HepG2 (cell line): ENCODE results near the gene CNTN4. TPM values are rescaled to one million over a fixed set of nuclear protein-coding genes. Genes with fewer than 3 reads are reported as not detected.

Experiments used
- ATAC-seq: fragments of 200-7000 bp; cut with Tn5 transposase; 3 replicates; pipeline ENCODE4 v1.9.1; 2020; ENCODE audit warnings: mild to moderate bottlenecking, moderate library complexity
- BruUV-seq: library from RNA; stranded (reverse); fragments of 400-500 nt; replicated peaks from 2 replicates; lab custom pipeline; 2021; lab: Mats Ljungman, UMichigan
- CTCF ChIA-PET: fragments of 300-600 bp; formaldehyde crosslinking; extraction: SDS; loops from one replicate; lab custom pipeline; 2021; ENCODE audit warnings: low total read pairs, inconsistent platforms, low intra/inter-chr PET ratio; lab: Yijun Ruan, JAX
- POLR2A ChIA-PET: fragments of 350-600 bp; sonication (Branson Sonifier 250); formaldehyde crosslinking; loops from one replicate; lab custom pipeline; 2020; ENCODE audit warnings: antibody characterized with exemption, inconsistent platforms; lab: Yijun Ruan, JAX
- DNase-seq: peaks from one replicate; pipeline ENCODE4 v3.0.0-alpha.2; 2015; ENCODE audit warnings: low spot score
- FAIRE-seq: peaks from 3 replicates; lab custom pipeline; 2011; peaks lifted over from hg19 to GRCh38; lab: Jason Lieb, UNC
- H2AFZ ChIP-seq: one replicate; pipeline ENCODE4 v1.6.1; 2011; ENCODE audit warnings: low read length, inconsistent platforms
- H3K27ac ChIP-seq: fragments of 300-600 bp; 3 replicates; pipeline ENCODE4 v1.8.0; 2011; ENCODE audit warnings: mixed run types, mild to moderate bottlenecking, mixed read lengths, low read length, inconsistent platforms; ENCODE audit not compliant: insufficient read depth; ENCODE audit errors: extremely low read length
- H3K27me3 ChIP-seq, 2 experiments: fragments of 200-600 bp in 1 of 2; 2 replicates in 1 of 2; 3 replicates in 1 of 2; pipeline versions ENCODE4 v1.6.0 to v1.8.0; 2011; ENCODE audit warnings: low read length in 2 of 2, mild to moderate bottlenecking in 2 of 2, moderate library complexity in 2 of 2, inconsistent platforms in 1 of 2; ENCODE audit not compliant: insufficient read depth in 2 of 2, control insufficient read depth in 1 of 2
- H3K36me3 ChIP-seq, 2 experiments: fragments of 200-600 bp in 1 of 2; replicated peaks in 1 of 2; 2 replicates in 1 of 2; 3 replicates in 1 of 2; pipeline versions ENCODE4 v1.5.1 to v1.8.0; 2011; ENCODE audit warnings: low read length in 2 of 2, inconsistent platforms in 1 of 2; ENCODE audit not compliant: insufficient read depth in 2 of 2, control insufficient read depth in 1 of 2
- H3K4me1 ChIP-seq: 2 replicates; pipeline ENCODE4 v1.5.1; 2012; ENCODE audit warnings: low read length, inconsistent platforms; ENCODE audit not compliant: insufficient read depth
- H3K4me2 ChIP-seq: 2 replicates; pipeline ENCODE4 v1.6.0; 2011; ENCODE audit warnings: low read depth, low read length, inconsistent platforms
- H3K4me3 ChIP-seq, 3 experiments: fragments of 200-600 bp in 1 of 3; sonication (generic), shearing (Covaris generic) in 1 of 3; replicated peaks in 1 of 3; 2 replicates each; pipeline ENCODE4 v1.5.1; 2011 to 2016; ENCODE audit warnings: low read length in 3 of 3, inconsistent platforms in 2 of 3, low read depth in 2 of 3, mild to moderate bottlenecking in 2 of 3, control low read depth in 1 of 3, mixed read lengths in 1 of 3; ENCODE audit not compliant: insufficient read depth in 1 of 3
- H3K79me2 ChIP-seq: one replicate; pipeline ENCODE4 v1.6.1; 2011; ENCODE audit warnings: low read length, inconsistent platforms; ENCODE audit not compliant: insufficient read depth
- H3K9ac ChIP-seq: 2 replicates; pipeline ENCODE4 v1.6.0; 2011; ENCODE audit warnings: mild to moderate bottlenecking, low read depth, low read length, inconsistent platforms; ENCODE audit not compliant: insufficient read depth
- H3K9me3 ChIP-seq: 2 replicates; pipeline ENCODE4 v1.5.1; 2012; ENCODE audit warnings: mild to moderate bottlenecking, low read length
- H4K20me1 ChIP-seq: 2 replicates; pipeline ENCODE4 v1.6.0; 2011; ENCODE audit warnings: inconsistent platforms, mild to moderate bottlenecking, low read length, moderate library complexity; ENCODE audit not compliant: insufficient read depth
- CCDC6 ChIP-seq: sonication (generic); formaldehyde crosslinking; IDR thresholded peaks from 2 replicates; pipeline ENCODE4 v1.8.1; 2022; ENCODE audit warnings: mild to moderate bottlenecking, missing genetic modification reagents, moderate library complexity
- GTF2F1 ChIP-seq: fragments of 150-350 bp; IDR thresholded peaks from 2 replicates; pipeline ENCODE4 v1.6.1; 2014; ENCODE audit warnings: low read length
- IRX3 ChIP-seq: sonication (generic); formaldehyde crosslinking; IDR thresholded peaks from 2 replicates; pipeline ENCODE4 v1.8.1; 2023; ENCODE audit warnings: mild to moderate bottlenecking, low read depth, missing genetic modification reagents, borderline replicate concordance
- SOX6 ChIP-seq, 2 experiments: fragments of 450-650 bp in 1 of 2; sonication (generic) in 1 of 2; formaldehyde crosslinking in 1 of 2; IDR thresholded peaks; 2 replicates each; pipeline versions ENCODE4 v1.4.0 to v1.6.1; 2017 to 2020; ENCODE audit warnings: antibody characterized with exemption in 1 of 2, mild to moderate bottlenecking in 1 of 2, missing genetic modification reagents in 1 of 2
- TBX2 ChIP-seq: sonication (generic); formaldehyde crosslinking; IDR thresholded peaks from 2 replicates; pipeline ENCODE4 v1.5.0; 2020; ENCODE audit warnings: missing genetic modification reagents, mild to moderate bottlenecking, borderline replicate concordance
- TCF7L2 ChIP-seq: IDR thresholded peaks from 2 replicates; pipeline ENCODE4 v1.6.1; 2011; ENCODE audit warnings: mild to moderate bottlenecking, low read depth, low read length, moderate library complexity
- ZBTB2 ChIP-seq: sonication (generic); formaldehyde crosslinking; IDR thresholded peaks from 2 replicates; pipeline ENCODE4 v1.8.0; 2022; ENCODE audit warnings: low read depth, missing genetic modification reagents
- ZBTB38 ChIP-seq: sonication (generic); formaldehyde crosslinking; IDR thresholded peaks from 2 replicates; pipeline ENCODE4 v1.5.1; 2020; ENCODE audit warnings: mild to moderate bottlenecking, missing genetic modification reagents
- ZBTB42 ChIP-seq: sonication (generic); formaldehyde crosslinking; IDR thresholded peaks from 2 replicates; pipeline ENCODE4 v1.5.0; 2020; ENCODE audit warnings: mild to moderate bottlenecking, missing genetic modification reagents
- ZNF234 ChIP-seq: sonication (generic); formaldehyde crosslinking; conservative IDR thresholded peaks from 2 replicates; pipeline ENCODE4 v1.5.1; 2020; ENCODE audit warnings: mild to moderate bottlenecking, missing genetic modification reagents
- ZNF282 ChIP-seq: fragments of 450-650 bp; IDR thresholded peaks from 2 replicates; pipeline ENCODE4 v1.6.1; 2018; ENCODE audit not compliant: partially characterized antibody
- ZNF598 ChIP-seq: sonication (generic); formaldehyde crosslinking; IDR thresholded peaks from 2 replicates; pipeline ENCODE4 v1.5.1; 2020; ENCODE audit warnings: mild to moderate bottlenecking, missing genetic modification reagents, borderline replicate concordance
- ZNF839 ChIP-seq: sonication (generic); formaldehyde crosslinking; IDR thresholded peaks from 2 replicates; pipeline ENCODE4 v1.4.0; 2020; ENCODE audit warnings: missing genetic modification reagents, mild to moderate bottlenecking, borderline replicate concordance
- ZNF878 ChIP-seq: sonication (generic); formaldehyde crosslinking; IDR thresholded peaks from 2 replicates; pipeline ENCODE4 v1.8.1; 2023; ENCODE audit warnings: mild to moderate bottlenecking, missing genetic modification reagents, moderate library complexity
- WGBS: methylation state at CpG from one replicate; pipeline ENCODE4 v1.1.6; 2017; ENCODE audit warnings: low lambda C conversion rate; 5-methylcytosine and 5-hydroxymethylcytosine counted together
- in situ Hi-C: cut with HindIII; loops from 2 replicates; pipeline ENCODE4 v1.10.0; 2017; ENCODE audit warnings: low pct_unique_long_range_greater_than_20kb; ENCODE audit not compliant: extremely low pct_ligation_motif_present
- intact Hi-C: fragments of 100-400 bp; cut with micrococcal nuclease; formaldehyde crosslinking; loops from one replicate; pipeline ENCODE4 v1.10.0; 2022; ENCODE audit not compliant: unreplicated experiment
- polyA plus RNA-seq, 8 experiments: library from polyadenylated mRNA; depleted of rRNA in 3 of 8; stranded (reverse) in 7 of 8; unstranded in 1 of 8; fragments of >200 nt; fragmentation: Illumina TruSeq in 4 of 8; extraction: Trizol in 4 of 8; gene quantifications; 2 replicates each; pipeline versions ENCODE4 v1.2.1 to v1.2.3, GENCODE V29; 2011 to 2016; ENCODE audit warnings: low read depth in 4 of 8, missing spikeins in 1 of 8, mixed read lengths in 1 of 8; ENCODE audit not compliant: insufficient read depth in 1 of 8
- total RNA-seq, 5 experiments: library from RNA; depleted of rRNA; stranded (reverse); fragments of >200 nt; fragmentation: Illumina TruSeq; extraction: Trizol; gene quantifications; 2 replicates each; pipeline ENCODE4 v1.2.3, GENCODE V29; 2016; ENCODE audit warnings: low read depth in 1 of 5
- TF ChIP-seq, protein P1 (sequence below): sonication (generic); formaldehyde crosslinking; IDR thresholded peaks from 2 replicates; pipeline ENCODE4 v1.8.1; 2023; ENCODE audit warnings: mild to moderate bottlenecking, missing genetic modification reagents
- TF ChIP-seq, protein P2 (sequence below): IDR thresholded peaks from 2 replicates; pipeline ENCODE4 v1.6.1; 2016; ENCODE audit warnings: low read depth, control low read depth
- TF ChIP-seq, protein P3 (sequence below): sonication (generic); formaldehyde crosslinking; IDR thresholded peaks from 2 replicates; pipeline ENCODE4 v1.4.0; 2020; ENCODE audit warnings: missing genetic modification reagents

CNTN4 gene
- total and polyA plus RNA-seq, 2 of the 13 experiments (the other 11 are each of a cell fraction or from before 2014, with no cell fraction given) = 0.01 to 0.13 TPM

DNA sequence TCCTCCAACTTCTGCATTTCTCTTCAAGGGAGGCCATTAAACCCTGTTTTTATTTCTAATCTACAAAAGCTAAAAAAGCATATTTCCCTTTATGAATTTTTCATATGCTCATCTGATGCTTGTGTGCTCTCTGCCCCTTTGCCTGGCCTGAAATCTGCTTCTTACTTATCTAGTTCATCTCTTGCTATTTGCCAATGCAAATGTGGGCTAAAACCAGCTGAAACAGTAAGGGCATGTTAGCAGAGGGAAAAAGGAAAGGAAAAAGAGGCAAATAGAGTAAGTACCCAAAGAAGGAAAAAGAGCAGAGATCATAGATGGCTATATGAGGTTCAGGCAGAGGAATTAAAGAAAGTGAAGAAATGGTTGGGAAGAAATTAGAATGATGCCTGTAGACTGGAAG is 185.2 kb downstream of the CNTN4 start (continued):
- no peak for TF ChIP-seq IRX3 (CRISPR knock-in tag)
- no peak for TF ChIP-seq ZNF878 (CRISPR knock-in tag)
- TF ChIP-seq GTF2F1 = no peak
- no peak for TF ChIP-seq ZBTB42 (CRISPR knock-in tag)
- no peak for TF ChIP-seq ZBTB38 (CRISPR knock-in tag)
- no peak for TF ChIP-seq ZBTB2 (CRISPR knock-in tag)

DNA sequence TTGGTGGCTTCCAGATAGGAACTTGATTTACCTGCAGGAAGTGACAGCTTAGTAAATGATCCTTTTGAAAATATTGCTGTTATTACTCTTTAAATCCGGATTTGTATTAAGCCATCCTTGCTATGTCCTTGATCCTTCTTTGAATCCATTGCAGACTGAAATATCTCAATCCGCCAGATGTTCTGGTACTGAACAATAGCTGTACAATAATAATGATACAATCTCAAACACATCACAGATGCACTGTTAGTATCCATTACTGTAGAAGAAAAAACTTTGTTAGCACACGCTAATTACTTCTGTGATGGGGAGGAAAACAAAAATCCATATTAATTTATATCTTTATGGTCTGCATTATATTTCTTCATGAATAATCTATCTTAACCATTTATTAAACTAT is 202.3 kb downstream of the CNTN4 start:
- Histone ChIP-seq H2AFZ (no peak overlapping the region), H3K9ac (no peak overlapping the region), H3K27me3 (no peaks in the 10 kb centered on the region), H4K20me1 (no peaks in the 10 kb centered on the region), H3K79me2 (no peaks in the 10 kb centered on the region), H3K36me3 (no peaks in the 10 kb centered on the region), H3K4me2 (no peak overlapping the region), H3K4me3 (no peak overlapping the region), H3K27ac (no peak overlapping the region), H3K4me1 (no peaks in the 10 kb centered on the region), H3K9me3 (peaks cover 24% of the 10 kb centered on the region)
- POLR2A ChIA-PET = no interaction called here
- DNase-seq (no peak), FAIRE-seq (no peak), ATAC-seq (no peak)
- intact Hi-C loops = no loop called here
- CTCF ChIA-PET = no interaction called here
- whole genome bisulfite sequencing = 5% methylated on average over 3 of the region's 3 CpGs
- in situ Hi-C loops = no loop called here
- BruUV-seq = no TSS peak
- TF ChIP-seq ZNF839 (no peak), TCF7L2 (no peak), ZNF282 (no peak), ZNF234 (CRISPR knock-in tag) (no peak), TBX2 (CRISPR knock-in tag) (no peak), ZNF598 (CRISPR knock-in tag) (no peak), SOX6 (IDR thresholded peaks at IDR 0.05) (no peak), SOX6 (CRISPR knock-in tag; IDR thresholded peaks at IDR 0.05) (no peak), CCDC6 (CRISPR knock-in tag) (no peak)
- TF ChIP-seq, protein P1, sequence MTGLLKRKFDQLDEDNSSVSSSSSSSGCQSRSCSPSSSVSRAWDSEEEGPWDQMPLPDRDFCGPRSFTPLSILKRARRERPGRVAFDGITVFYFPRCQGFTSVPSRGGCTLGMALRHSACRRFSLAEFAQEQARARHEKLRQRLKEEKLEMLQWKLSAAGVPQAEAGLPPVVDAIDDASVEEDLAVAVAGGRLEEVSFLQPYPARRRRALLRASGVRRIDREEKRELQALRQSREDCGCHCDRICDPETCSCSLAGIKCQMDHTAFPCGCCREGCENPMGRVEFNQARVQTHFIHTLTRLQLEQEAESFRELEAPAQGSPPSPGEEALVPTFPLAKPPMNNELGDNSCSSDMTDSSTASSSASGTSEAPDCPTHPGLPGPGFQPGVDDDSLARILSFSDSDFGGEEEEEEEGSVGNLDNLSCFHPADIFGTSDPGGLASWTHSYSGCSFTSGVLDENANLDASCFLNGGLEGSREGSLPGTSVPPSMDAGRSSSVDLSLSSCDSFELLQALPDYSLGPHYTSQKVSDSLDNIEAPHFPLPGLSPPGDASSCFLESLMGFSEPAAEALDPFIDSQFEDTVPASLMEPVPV = no peak
- TF ChIP-seq, protein P2, sequence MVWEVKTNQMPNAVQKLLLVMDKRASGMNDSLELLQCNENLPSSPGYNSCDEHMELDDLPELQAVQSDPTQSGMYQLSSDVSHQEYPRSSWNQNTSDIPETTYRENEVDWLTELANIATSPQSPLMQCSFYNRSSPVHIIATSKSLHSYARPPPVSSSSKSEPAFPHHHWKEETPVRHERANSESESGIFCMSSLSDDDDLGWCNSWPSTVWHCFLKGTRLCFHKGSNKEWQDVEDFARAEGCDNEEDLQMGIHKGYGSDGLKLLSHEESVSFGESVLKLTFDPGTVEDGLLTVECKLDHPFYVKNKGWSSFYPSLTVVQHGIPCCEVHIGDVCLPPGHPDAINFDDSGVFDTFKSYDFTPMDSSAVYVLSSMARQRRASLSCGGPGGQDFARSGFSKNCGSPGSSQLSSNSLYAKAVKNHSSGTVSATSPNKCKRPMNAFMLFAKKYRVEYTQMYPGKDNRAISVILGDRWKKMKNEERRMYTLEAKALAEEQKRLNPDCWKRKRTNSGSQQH = no peak
- TF ChIP-seq, protein P3, sequence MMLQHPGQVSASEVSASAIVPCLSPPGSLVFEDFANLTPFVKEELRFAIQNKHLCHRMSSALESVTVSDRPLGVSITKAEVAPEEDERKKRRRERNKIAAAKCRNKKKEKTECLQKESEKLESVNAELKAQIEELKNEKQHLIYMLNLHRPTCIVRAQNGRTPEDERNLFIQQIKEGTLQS (CRISPR knock-in tag) = no peak
